Left lung (tissue), 8 donors: ENCODE data around the gene B3GAT1. TPM values are rescaled to one million over a fixed set of nuclear protein-coding genes. Genes with fewer than 3 reads are reported as not detected.

Experiments used
- polyA plus RNA-seq, 6 donors: library from polyadenylated mRNA; unstranded; fragments of 120-200 nt; gene quantifications; one replicate each; pipeline ENCODE4 v1.2.1, GENCODE V29; 2013; ENCODE audit not compliant: insufficient read length in 6 of 6
- total RNA-seq, 2 donors: library from RNA; stranded (reverse); fragmentation: NEBNext Ultra II Directional; extraction: Animal tissue kit (Norgen Biotek cat#: 25700); gene quantifications; one replicate each; pipeline ENCODE4 v1.2.1, GENCODE V29; 2021
- donor health status: DM: no; HTN: yes; CAD: no.
- donor health status: DM: no; HTN: no; CAD: no.

Gene B3GAT1
- total and polyA plus RNA-seq, 8 donors = 0.30 to 0.99 (median 0.48) TPM

Other genes starting within 250 kb of the B3GAT1 start
- 10 to 100 TPM; 16.4 to 24.4 TPM for gene NCAPD3, start 188.3 kb downstream of the B3GAT1 start, total RNA-seq
- 10 to 100 TPM; 28.4 to 37.7 (median 33.4) TPM for gene NCAPD3, start 188.3 kb downstream of the B3GAT1 start, polyA plus RNA-seq
- 10 to 100 TPM; 42.5 to 45.2 TPM for gene VPS26B, start 187.6 kb downstream of the B3GAT1 start, total RNA-seq
- gene VPS26B, start 187.6 kb downstream of the B3GAT1 start, polyA plus RNA-seq = 10 to 100 TPM; 52.8 to 64.8 (median 56.6) TPM
- gene THYN1, start 158.9 kb downstream of the B3GAT1 start, total RNA-seq = 10 to 100 TPM; 32.5 to 34.7 TPM
- 10 to 100 TPM; 59.6 to 78.2 (median 63.4) TPM for gene THYN1, start 158.9 kb downstream of the B3GAT1 start, polyA plus RNA-seq
- 10 to 100 TPM; 31.5 to 48.8 TPM for gene ACAD8, start 158.7 kb downstream of the B3GAT1 start, total RNA-seq
- 10 to 100 TPM; 32.6 to 42.3 (median 38.8) TPM for gene ACAD8, start 158.7 kb downstream of the B3GAT1 start, polyA plus RNA-seq
- under 1 TPM; 0.12 to 0.29 TPM for gene GLB1L3, start 135.9 kb downstream of the B3GAT1 start, total RNA-seq
- gene GLB1L3, start 135.9 kb downstream of the B3GAT1 start, polyA plus RNA-seq = under 1 TPM in 4 of 6 donors, not detected in 2; 0.10 to 0.21 (median 0.15) TPM
- gene GLB1L2, start 80.3 kb downstream of the B3GAT1 start, total RNA-seq = 10 to 100 TPM; 10.3 to 11.9 TPM
- 1 to 10 TPM; 4.1 to 5.8 (median 4.9) TPM for gene GLB1L2, start 80.3 kb downstream of the B3GAT1 start, polyA plus RNA-seq